ENCODE measurements around the gene ZCCHC14. TPM values are rescaled to one million over a fixed set of nuclear protein-coding genes. Genes with fewer than 3 reads are reported as not detected.

The ZCCHC14 gene
- total and polyA plus RNA-seq, 2 donors (not counting 1 experiment from before 2014, with no cell fraction given): 0.70 to 4.4 TPM

GRCh38 chr16:87358696-87359095 is 134.1 kb downstream of the ZCCHC14 start:
- H2AFZ ChIP-seq (ENCODE audit: insufficient read depth, low read depth, low read length, poor library complexity, severe bottlenecking): no peak overlapping the region
- no peak overlapping the region for H3K27ac Mint-ChIP-seq
- H3K9me3 Mint-ChIP-seq (ENCODE audit: insufficient read depth): no peaks in the 10 kb centered on the region
- ATAC-seq (ENCODE audit: low read depth) (no peak), DNase-seq (no peak)
- H3K4me1 Mint-ChIP-seq: no peaks in the 10 kb centered on the region
- no peaks in the 10 kb centered on the region for H3K4me1 ChIP-seq (ENCODE audit: control insufficient read depth in 2 of 2, insufficient read depth in 2 of 2, low read length in 2 of 2)
- H3K9ac ChIP-seq (ENCODE audit: low read length): no peak overlapping the region
- H3K4me3 ChIP-seq (ENCODE audit: control extremely low read depth in 1 of 5, extremely low read depth in 1 of 5, insufficient read depth in 1 of 5, low read depth in 2 of 5, low read length in 4 of 5): no peak overlapping the region
- no peaks in the 10 kb centered on the region for H3K27me3 Mint-ChIP-seq
- H3K4me3 Mint-ChIP-seq: no peak overlapping the region
- peaks cover 0 to 42% of the 10 kb centered on the region in 2 experiments for H3K36me3 ChIP-seq (replicated peaks in 1 of 2; ENCODE audit: control extremely low read depth in 1 of 2, control insufficient read depth in 1 of 2, extremely low read depth in 1 of 2, insufficient read depth in 2 of 2, low read length in 1 of 2)
- peaks cover 12% of the 10 kb centered on the region for H4K20me1 ChIP-seq (ENCODE audit: control insufficient read depth, insufficient read depth, low read length, poor library complexity, severe bottlenecking)
- H3K4me2 ChIP-seq (replicated peaks; ENCODE audit: low read depth, low read length, poor library complexity, severe bottlenecking): no peak overlapping the region
- TF ChIP-seq CTCF (IDR thresholded peaks at IDR 0.05): no peak
- TF ChIP-seq EZH2 (IDR thresholded peaks at IDR 0.05; ENCODE audit: borderline replicate concordance, insufficient read depth, low read depth, low read length, poor library complexity, severe bottlenecking): no peak
- peaks cover 25% of the 10 kb centered on the region for H3K79me2 ChIP-seq (ENCODE audit: control insufficient read depth, insufficient read depth, low read length)
- 98% methylated on average over 6 of the region's 9 CpGs for WGBS (ENCODE audit: insufficient coverage)
- CTCF ChIA-PET: interaction anchor here (1.4 kb wide), 1 partner anchor 36 kb away, joined by 5 read pairs; no protein-coding TSS in a partner anchor
- H3K9me3 ChIP-seq (ENCODE audit: control extremely low read depth in 1 of 3, control insufficient read depth in 2 of 3, insufficient read depth in 1 of 3, low read length in 2 of 3): no peaks in the 10 kb centered on the region
- no peaks in the 10 kb centered on the region for H3K27me3 ChIP-seq (replicated peaks in 1 of 4; ENCODE audit: control extremely low read depth in 1 of 4, control insufficient read depth in 3 of 4, insufficient read depth in 4 of 4, low read length in 3 of 4)
- intact Hi-C loops (cut with micrococcal nuclease): no loop called here
- POLR2A ChIA-PET: no interaction called here
- no peak overlapping the region for H3K27ac ChIP-seq (ENCODE audit: low read length in 2 of 2)

- Histone ChIP-seq H3K36me3 (replicated peaks in 1 of 2; ENCODE audit: control extremely low read depth in 1 of 2, control insufficient read depth in 1 of 2, extremely low read depth in 1 of 2, insufficient read depth in 2 of 2, low read length in 1 of 2) (peaks cover 0 to 42% of the 10 kb centered on the region in 2 experiments), H3K9ac (ENCODE audit: low read length) (no peak overlapping the region), H3K27me3 (replicated peaks in 1 of 4; ENCODE audit: control extremely low read depth in 1 of 4, control insufficient read depth in 3 of 4, insufficient read depth in 4 of 4, low read length in 3 of 4) (no peaks in the 10 kb centered on the region), H3K27ac (ENCODE audit: low read length in 2 of 2) (no peak overlapping the region), H4K20me1 (ENCODE audit: control insufficient read depth, insufficient read depth, low read length, poor library complexity, severe bottlenecking) (peaks cover 12% of the 10 kb centered on the region), H3K4me3 (ENCODE audit: control extremely low read depth in 1 of 5, extremely low read depth in 1 of 5, insufficient read depth in 1 of 5, low read depth in 2 of 5, low read length in 4 of 5) (no peak overlapping the region), H3K79me2 (ENCODE audit: control insufficient read depth, insufficient read depth, low read length) (peaks cover 20% of the 10 kb centered on the region), H3K4me2 (replicated peaks; ENCODE audit: low read depth, low read length, poor library complexity, severe bottlenecking) (no peak overlapping the region), H3K9me3 (ENCODE audit: control extremely low read depth in 1 of 3, control insufficient read depth in 2 of 3, insufficient read depth in 1 of 3, low read length in 2 of 3) (no peaks in the 10 kb centered on the region), H3K4me1 (ENCODE audit: control insufficient read depth in 2 of 2, insufficient read depth in 2 of 2, low read length in 2 of 2) (no peaks in the 10 kb centered on the region), H2AFZ (ENCODE audit: insufficient read depth, low read depth, low read length, poor library complexity, severe bottlenecking) (no peak overlapping the region)
- ChIA-PET CTCF (interaction anchor here (1.4 kb wide), 1 partner anchor 37 kb away, joined by 5 read pairs; no protein-coding TSS in a partner anchor), POLR2A (no interaction called here)
- Mint-ChIP-seq H3K27ac (no peak overlapping the region), H3K9me3 (ENCODE audit: insufficient read depth) (no peaks in the 10 kb centered on the region), H3K4me1 (no peaks in the 10 kb centered on the region), H3K4me3 (no peak overlapping the region), H3K27me3 (no peaks in the 10 kb centered on the region)
- DNase-seq (no peak), ATAC-seq (ENCODE audit: low read depth) (no peak)
- intact Hi-C loops (cut with micrococcal nuclease): no loop called here
- over 99% methylated on average over 17 of the region's 17 CpGs for WGBS (ENCODE audit: insufficient coverage)
- TF ChIP-seq EZH2 (IDR thresholded peaks at IDR 0.05; ENCODE audit: borderline replicate concordance, insufficient read depth, low read depth, low read length, poor library complexity, severe bottlenecking) (no peak), CTCF (IDR thresholded peaks at IDR 0.05) (no peak)
Observed at GRCh38 chr16:87358250-87358649, 134.6 kb downstream of the ZCCHC14 start.

Measured in B cell (primary cell).